H1 (cell line): ENCODE measurements around the gene MOV10L1. TPM values are rescaled to one million over a fixed set of nuclear protein-coding genes. Genes with fewer than 3 reads are reported as not detected.
A peak's percentile ranks its signal among the peaks of the same experiment; 100 is the strongest.

ENCODE experiments used
- CTCF ChIA-PET: fragments of 300-600 bp; sonication (Branson Sonifier 250); formaldehyde crosslinking; loops from one replicate; lab custom pipeline; 2021; ENCODE audit not compliant: partially characterized antibody; lab: Charles Lee
- POLR2A ChIA-PET: fragments of 300-600 bp; sonication (Branson Sonifier 250); formaldehyde crosslinking; loops from one replicate; lab custom pipeline; 2021; ENCODE audit warnings: inconsistent platforms; ENCODE audit not compliant: partially characterized antibody; lab: Charles Lee
- DNase-seq, 2 experiments: peaks; one replicate each; pipeline versions ENCODE4 v3.0.0 to v3.0.0-alpha.2; 2010 to 2022; ENCODE audit warnings: low spot score in 2 of 2, low read depth in 1 of 2, mixed read lengths in 1 of 2
- FAIRE-seq: peaks from 2 replicates; lab custom pipeline; 2011; peaks lifted over from hg19 to GRCh38; lab: Jason Lieb, UNC
- H2AFZ ChIP-seq: 2 replicates; pipeline ENCODE4 v1.8.1; 2012; ENCODE audit warnings: low read length, inconsistent platforms
- H2AK5ac ChIP-seq: 2 replicates; pipeline ENCODE4 v1.6.1; 2013; ENCODE audit warnings: low read depth, low read length
- H2BK120ac ChIP-seq: replicated peaks from 2 replicates; pipeline ENCODE3; 2013; ENCODE audit warnings: low read depth, low read length, inconsistent platforms
- H2BK12ac ChIP-seq: 2 replicates; pipeline ENCODE4 v1.6.1; 2013; ENCODE audit warnings: low read depth, low read length
- H2BK15ac ChIP-seq: 2 replicates; pipeline ENCODE4 v1.6.1; 2013; ENCODE audit warnings: low read length
- H2BK20ac ChIP-seq: 2 replicates; pipeline ENCODE4 v1.6.1; 2013; ENCODE audit warnings: low read length
- H2BK5ac ChIP-seq: 2 replicates; pipeline ENCODE4 v1.6.1; 2013; ENCODE audit warnings: low read depth, low read length
- H3K14ac ChIP-seq: 2 replicates; pipeline ENCODE4 v1.6.1; 2013; ENCODE audit warnings: inconsistent platforms; ENCODE audit not compliant: insufficient read length
- H3K18ac ChIP-seq: 2 replicates; pipeline ENCODE4 v1.6.1; 2013; ENCODE audit warnings: low read length; ENCODE audit errors: extremely low read depth
- H3K23ac ChIP-seq: 2 replicates; pipeline ENCODE4 v1.6.1; 2013; ENCODE audit warnings: inconsistent platforms; ENCODE audit not compliant: insufficient read length
- H3K23me2 ChIP-seq: 2 replicates; pipeline ENCODE4 v1.6.1; 2013; ENCODE audit warnings: low read depth, low read length
- H3K27ac ChIP-seq: 2 replicates; pipeline ENCODE4 v1.6.1; 2011; ENCODE audit warnings: low read depth, low read length, inconsistent platforms
- H3K27me3 ChIP-seq, 4 experiments: replicated peaks in 1 of 4; 1 replicate in 1 of 4; 2 replicates in 3 of 4; pipeline versions ENCODE4 v1.6.1 to v1.8.1; 2011 to 2013; ENCODE audit warnings: low read length in 3 of 4, mild to moderate bottlenecking in 3 of 4, inconsistent platforms in 2 of 4, mixed read lengths in 2 of 4, moderate library complexity in 1 of 4; ENCODE audit not compliant: control insufficient read depth in 3 of 4, insufficient read depth in 3 of 4; ENCODE audit errors: extremely low read depth in 1 of 4
- H3K36me3 ChIP-seq, 4 experiments: 2 replicates each; pipeline versions ENCODE4 v1.6.1 to v1.8.1; 2011 to 2013; ENCODE audit warnings: mild to moderate bottlenecking in 4 of 4, low read length in 3 of 4, moderate library complexity in 2 of 4, control low read depth in 1 of 4, inconsistent platforms in 1 of 4; ENCODE audit not compliant: insufficient read depth in 4 of 4, control insufficient read depth in 2 of 4
- H3K4ac ChIP-seq: replicated peaks from 2 replicates; pipeline ENCODE3; 2013; ENCODE audit warnings: low read length, low read depth, mixed read lengths, inconsistent platforms; ENCODE audit not compliant: insufficient read length
- H3K4me1 ChIP-seq, 4 experiments: replicated peaks in 1 of 4; 1 replicate in 1 of 4; 2 replicates in 3 of 4; pipeline versions ENCODE4 v1.6.1 to v1.8.1; 2011 to 2013; ENCODE audit warnings: low read length in 3 of 4, inconsistent platforms in 2 of 4, mixed read lengths in 1 of 4; ENCODE audit not compliant: insufficient read depth in 4 of 4, control insufficient read depth in 3 of 4
- H3K4me2 ChIP-seq, 2 experiments: 2 replicates each; pipeline versions ENCODE4 v1.6.1 to v1.8.1; 2011 to 2013; ENCODE audit warnings: low read depth in 2 of 2, low read length in 2 of 2, control low read depth in 1 of 2, inconsistent platforms in 1 of 2, mild to moderate bottlenecking in 1 of 2; ENCODE audit not compliant: insufficient read depth in 1 of 2
- H3K4me3 ChIP-seq, 4 experiments: fragments of 200-600, 300-600 bp in 1 of 4; sonication (generic), shearing (Covaris generic), sonication (Bioruptor Twin) in 1 of 4; 2 replicates each; pipeline versions ENCODE4 v1.5.1 to v1.8.1; 2011 to 2016; ENCODE audit warnings: low read length in 4 of 4, low read depth in 3 of 4, control low read depth in 2 of 4, inconsistent platforms in 2 of 4, mild to moderate bottlenecking in 2 of 4, mixed read lengths in 1 of 4, moderate library complexity in 1 of 4; ENCODE audit not compliant: insufficient read depth in 2 of 4; ENCODE audit errors: extremely low read depth in 1 of 4
- H3K56ac ChIP-seq: replicated peaks from 2 replicates; pipeline ENCODE3; 2013; ENCODE audit warnings: low read depth, mild to moderate bottlenecking, mixed read lengths, low read length, inconsistent platforms; ENCODE audit not compliant: insufficient read length
- H3K79me1 ChIP-seq: 2 replicates; pipeline ENCODE4 v1.6.1; 2013; ENCODE audit warnings: low read depth, low read length, control low read depth
- H3K79me2 ChIP-seq, 2 experiments: 2 replicates each; pipeline versions ENCODE4 v1.6.1 to v1.8.1; 2012 to 2013; ENCODE audit warnings: low read length in 2 of 2, mild to moderate bottlenecking in 2 of 2, inconsistent platforms in 1 of 2; ENCODE audit not compliant: insufficient read depth in 2 of 2, control insufficient read depth in 1 of 2
- H3K9ac ChIP-seq, 4 experiments: replicated peaks in 1 of 4; 1 replicate in 1 of 4; 2 replicates in 3 of 4; pipeline versions ENCODE4 v1.6.1 to v1.8.1; 2011 to 2013; ENCODE audit warnings: low read depth in 3 of 4, low read length in 3 of 4, control low read depth in 2 of 4, mild to moderate bottlenecking in 2 of 4, moderate library complexity in 2 of 4, inconsistent platforms in 1 of 4; ENCODE audit errors: extremely low read depth in 1 of 4
- H3K9me3 ChIP-seq, 2 experiments: 2 replicates each; pipeline versions ENCODE4 v1.6.1 to v1.8.1; 2012 to 2013; ENCODE audit warnings: mild to moderate bottlenecking in 2 of 2, moderate library complexity in 2 of 2, control low read depth in 1 of 2, inconsistent platforms in 1 of 2, low read depth in 1 of 2, low read length in 1 of 2, mixed read lengths in 1 of 2; ENCODE audit not compliant: insufficient read depth in 2 of 2
- H4K20me1 ChIP-seq, 2 experiments: replicated peaks in 1 of 2; 2 replicates each; pipeline versions ENCODE3 to v1.8.1; 2011 to 2013; ENCODE audit warnings: inconsistent platforms in 2 of 2, low read length in 2 of 2, mild to moderate bottlenecking in 1 of 2; ENCODE audit not compliant: insufficient read depth in 2 of 2, control insufficient read depth in 1 of 2
- H4K5ac ChIP-seq: 2 replicates; pipeline ENCODE4 v1.6.1; 2013; ENCODE audit warnings: low read length, low read depth, mixed read lengths, inconsistent platforms; ENCODE audit not compliant: insufficient read length
- H4K8ac ChIP-seq: 2 replicates; pipeline ENCODE4 v1.8.0; 2013; ENCODE audit warnings: mild to moderate bottlenecking, moderate library complexity, low read length, inconsistent platforms; ENCODE audit not compliant: insufficient read depth; ENCODE audit errors: extremely low read depth
- H4K91ac ChIP-seq: replicated peaks from 2 replicates; pipeline ENCODE3; 2013; ENCODE audit warnings: low read length, mixed read lengths, inconsistent platforms; ENCODE audit not compliant: insufficient read length
- ASH2L ChIP-seq: fragments of 200-600, 300-600 bp; sonication (generic); IDR thresholded peaks from one replicate; pipeline ENCODE4 v1.7.1; 2017; ENCODE audit warnings: low read length
- CEBPB ChIP-seq: IDR thresholded peaks from 2 replicates; pipeline ENCODE4 v1.6.1; 2012; ENCODE audit warnings: low read depth, low read length
- JUN ChIP-seq: IDR thresholded peaks from 2 replicates; pipeline ENCODE4 v1.6.1; 2011; ENCODE audit warnings: low read depth, mild to moderate bottlenecking, improper control_type of control experiment, low read length
- WGBS, 2 experiments: shearing (Covaris generic) in 1 of 2; methylation state at CpG; one replicate each; pipeline versions ENCODE4 v1.1.6 to v1.1.7; 2013 to 2015; ENCODE audit warnings: low lambda C conversion rate in 2 of 2, mixed read lengths in 2 of 2, inconsistent platforms in 1 of 2, low coverage in 1 of 2, missing lambda C conversion rate in 1 of 2; ENCODE audit not compliant: insufficient replicate concordance in 2 of 2, insufficient coverage in 1 of 2, insufficient read length in 1 of 2; ENCODE audit errors: extremely low coverage in 1 of 2, missing lambda C conversion rate in 1 of 2; 5-methylcytosine and 5-hydroxymethylcytosine counted together
- polyA plus RNA-seq, 7 experiments: library from polyadenylated mRNA; depleted of rRNA in 3 of 7; stranded (reverse) in 5 of 7; unstranded in 2 of 7; fragments of >200 nt in 5 of 7; fragments of 200-250 nt in 2 of 7; gene quantifications; 1 replicate in 5 of 7; 2 replicates in 1 of 7; 4 replicates in 1 of 7; pipeline versions ENCODE4 v1.2.1 to v1.2.3, GENCODE V29; 2011 to 2013; ENCODE audit warnings: missing spikeins in 2 of 7, mixed read lengths in 2 of 7
- total RNA-seq: library from RNA; stranded (reverse); fragmentation: NEBNext Ultra II Directional; extraction: Animal tissue kit (Norgen Biotek cat#: 25700); gene quantifications from 2 replicates; pipeline ENCODE4 v1.2.1, GENCODE V29; 2021

Gene MOV10L1
- total and polyA plus RNA-seq, 2 of the 8 experiments (the other 6 are each of a cell fraction or from before 2014, with no cell fraction given): 0.32 TPM; not detected in 1

GRCh38 chr22:50046019-50046415 is 43.8 kb upstream of the MOV10L1 start:
- no peaks in the 10 kb centered on the region for H4K20me1 ChIP-seq
- no peak overlapping the region for H3K18ac ChIP-seq
- H3K14ac ChIP-seq: no peak overlapping the region
- no peak overlapping the region for H3K23ac ChIP-seq
- H2AK5ac ChIP-seq: no peak overlapping the region
- H4K91ac ChIP-seq: no peak overlapping the region
- H3K79me2 ChIP-seq: no peaks in the 10 kb centered on the region
- no peak overlapping the region for H2BK5ac ChIP-seq
- H4K5ac ChIP-seq: no peak overlapping the region
- no peak overlapping the region for H3K4me3 ChIP-seq
- no peak overlapping the region for H3K56ac ChIP-seq
- 89% methylated on average over 19 of the region's 19 CpGs; no CpG with 5 or more reads in 1 of the 2 experiments for WGBS, 2 experiments
- no peak overlapping the region for H4K8ac ChIP-seq
- H2AFZ ChIP-seq: no peak overlapping the region; the same call in 1 of the 2 replicates
- H3K27ac ChIP-seq: no peak overlapping the region
- CTCF ChIA-PET: interaction anchor here (0.8 to 2.5 kb wide), 2 partner anchors 14 to 17 kb away, joined by 3 to 8 read pairs; no protein-coding TSS in a partner anchor
- no peak overlapping the region for H2BK15ac ChIP-seq
- POLR2A ChIA-PET: no interaction called here
- H3K27me3 ChIP-seq: no peaks in the 10 kb centered on the region
- no peak for FAIRE-seq
- no peak overlapping the region for H2BK120ac ChIP-seq
- no peak overlapping the region for H3K4me2 ChIP-seq
- H3K9ac ChIP-seq: no peak overlapping the region
- no peaks in the 10 kb centered on the region for H3K36me3 ChIP-seq
- peak in 1 of 2 experiments; percentile 46 for DNase-seq
- H3K79me1 ChIP-seq: no peaks in the 10 kb centered on the region
- H3K9me3 ChIP-seq: no peaks in the 10 kb centered on the region
- H2BK20ac ChIP-seq: no peak overlapping the region
- H2BK12ac ChIP-seq: no peak overlapping the region
- H3K4me1 ChIP-seq: no peaks in the 10 kb centered on the region; a peak in 1 of 7 replicates
- TF ChIP-seq CEBPB (no peak), JUN (no peak), ASH2L (no peak)
- H3K23me2 ChIP-seq: no peaks in the 10 kb centered on the region
- H3K4ac ChIP-seq: no peak overlapping the region
